BJ (cell line): ENCODE results near the gene PFKFB2. TPM values are rescaled to one million over a fixed set of nuclear protein-coding genes. Genes with fewer than 3 reads are reported as not detected.

Source experiments
- CTCF ChIA-PET: fragments of 350-600 bp; formaldehyde crosslinking; extraction: SDS; loops from one replicate; lab custom pipeline; 2021; ENCODE audit warnings: antibody characterized with exemption, inconsistent platforms; lab: Yijun Ruan, JAX
- POLR2A ChIA-PET: fragments of 300-600 bp; sonication (Branson Sonifier 250); formaldehyde crosslinking; extraction: SDS; loops from one replicate; lab custom pipeline; 2021; ENCODE audit warnings: antibody characterized with exemption; lab: Charles Lee
- DNase-seq: peaks from one replicate; pipeline ENCODE4 v3.0.0-alpha.2; 2011; ENCODE audit warnings: low read depth
- H3K27me3 ChIP-seq: 2 replicates; pipeline ENCODE4 v1.6.0; 2011; ENCODE audit warnings: low read length; ENCODE audit not compliant: control insufficient read depth, insufficient read depth
- H3K36me3 ChIP-seq: 2 replicates; pipeline ENCODE4 v1.5.1; 2011; ENCODE audit warnings: low read length; ENCODE audit not compliant: control insufficient read depth, insufficient read depth
- H3K4me3 ChIP-seq: 2 replicates; pipeline ENCODE4 v1.5.1; 2011; ENCODE audit warnings: low read depth, mild to moderate bottlenecking, control low read depth, low read length
- CTCF ChIP-seq: IDR thresholded peaks from 2 replicates; pipeline ENCODE4 v1.5.1; 2011; ENCODE audit warnings: low read depth, mild to moderate bottlenecking, control low read depth, inconsistent platforms, low read length, moderate library complexity; ENCODE audit not compliant: insufficient read depth
- polyA plus RNA-seq: library from polyadenylated mRNA; depleted of rRNA; stranded (reverse); fragments of >200 nt; gene quantifications from 2 replicates; pipeline ENCODE4 v1.2.3, GENCODE V29; 2011

The PFKFB2 gene
- polyA plus RNA-seq, 1 experiment, result 1.5 TPM

GRCh38 chr1:207089627-207090355 lies 36.7 kb downstream of the PFKFB2 start:
- no peak for DNase-seq

GRCh38 chr1:207091200-207091908 lies 38.3 kb downstream of the PFKFB2 start:
- POLR2A ChIA-PET, result interaction anchor here (0.6 kb wide), 1 partner anchor 46 kb away, joined by 6 read pairs; no protein-coding TSS in a partner anchor
- H3K27me3 ChIP-seq, result no peaks in the 10 kb centered on the region
- no peak for DNase-seq
- H3K36me3 ChIP-seq, result no peaks in the 10 kb centered on the region
- CTCF ChIA-PET, result interaction anchor here (1.2 kb wide), 1 partner anchor 13 kb away, joined by 3 read pairs; no protein-coding TSS in a partner anchor
- no peak for TF ChIP-seq CTCF
- H3K4me3 ChIP-seq, result no peak overlapping the region

More at GRCh38 chr1:207089627-207090355, 36.7 kb downstream of the PFKFB2 start:
- Histone ChIP-seq H3K4me3 (no peak overlapping the region), H3K36me3 (no peaks in the 10 kb centered on the region), H3K27me3 (no peaks in the 10 kb centered on the region)
- CTCF ChIA-PET, result interaction anchor here (1.2 kb wide), 1 partner anchor 410 kb away, joined by 3 read pairs; no protein-coding TSS in a partner anchor
- POLR2A ChIA-PET, result no interaction called here
- TF ChIP-seq CTCF, result no peak

GRCh38 chr1:207093944-207094343 lies 40.9 kb downstream of the PFKFB2 start:
- no peaks in the 10 kb centered on the region; the same call in 1 of the 2 replicates for H3K27me3 ChIP-seq
- POLR2A ChIA-PET, result no interaction called here
- no peak for DNase-seq
- TF ChIP-seq CTCF, result no peak
- CTCF ChIA-PET, result interaction anchor here (1.4 kb wide), 2 partner anchors 9 to 311 kb away, joined by 3 to 8 read pairs; no protein-coding TSS in a partner anchor
- no peak overlapping the region for H3K4me3 ChIP-seq
- no peaks in the 10 kb centered on the region for H3K36me3 ChIP-seq

GRCh38 chr1:207097871-207098324 lies 44.8 kb downstream of the PFKFB2 start:
- ChIA-PET POLR2A (no interaction called here), CTCF (interaction anchor here (1.6 kb wide), 1 partner anchor 307 kb away, joined by 3 read pairs; no protein-coding TSS in a partner anchor)

More at GRCh38 chr1:207097871-207098324, 44.8 kb downstream of the PFKFB2 start:
- no peak for TF ChIP-seq CTCF
- Histone ChIP-seq H3K36me3 (no peaks in the 10 kb centered on the region), H3K4me3 (no peak overlapping the region), H3K27me3 (no peaks in the 10 kb centered on the region; the same call in 1 of the 2 replicates)
- no peak for DNase-seq
